ENCODE measurements around the gene AFDN. TPM values are rescaled to one million over a fixed set of nuclear protein-coding genes. Genes with fewer than 3 reads are reported as not detected.
"Not testable (repeated sequence)": the region's sequence is repeated elsewhere in the genome, so short reads cannot be mapped to it uniquely, and the experiment has no call there.

The AFDN gene
- polyA plus RNA-seq, 3 donors, result 139 to 164 (median 157) TPM

DNA sequence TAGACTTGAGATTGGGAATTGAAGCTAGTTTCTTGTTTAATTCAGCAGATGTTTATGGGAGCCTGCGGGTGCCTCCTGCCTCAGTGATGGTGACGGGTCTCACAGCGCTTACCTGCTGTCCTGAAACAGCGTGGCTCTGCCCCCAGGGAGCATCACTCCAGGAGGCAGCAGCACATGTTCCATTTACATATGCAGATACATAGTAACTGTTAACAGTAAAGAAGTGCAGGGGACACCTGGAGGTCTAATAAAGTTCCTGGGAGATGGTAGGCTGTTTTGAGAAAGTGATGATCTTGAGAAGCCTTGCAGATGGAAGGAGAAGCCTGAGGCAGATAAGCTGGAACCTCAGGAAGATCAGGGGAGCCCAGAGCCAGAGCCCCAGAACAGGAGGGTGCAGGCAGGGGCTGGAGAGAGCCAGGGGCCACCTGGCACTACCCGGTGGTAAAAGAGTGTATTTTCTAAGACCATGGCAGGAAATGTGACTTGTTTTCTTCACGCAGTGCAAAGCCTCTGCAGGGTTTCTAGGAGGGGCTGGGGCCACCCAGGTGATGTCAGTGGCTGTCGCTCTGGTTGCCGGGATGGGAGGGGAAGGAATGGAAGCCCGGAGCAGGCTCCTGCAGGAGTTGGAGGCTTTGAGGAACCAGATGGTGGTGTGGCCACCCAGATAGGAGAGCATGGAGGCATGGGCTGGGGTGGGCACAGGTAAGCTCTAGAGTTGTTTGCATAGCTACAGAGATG lies 146.6 kb downstream of the AFDN start:
- DNase-seq (ENCODE audit: low read depth in 3 of 3, low spot score in 2 of 3), result no peak

- no peak for DNase-seq (ENCODE audit: low read depth in 3 of 3, low spot score in 2 of 3)
Measured at GRCh38 chr6:167974640-167975344, 148.1 kb downstream of the AFDN start.

- no peak for DNase-seq (ENCODE audit: low read depth in 3 of 3, low spot score in 2 of 3)
Measured at GRCh38 chr6:167975458-167975857, 148.7 kb downstream of the AFDN start.

DNA sequence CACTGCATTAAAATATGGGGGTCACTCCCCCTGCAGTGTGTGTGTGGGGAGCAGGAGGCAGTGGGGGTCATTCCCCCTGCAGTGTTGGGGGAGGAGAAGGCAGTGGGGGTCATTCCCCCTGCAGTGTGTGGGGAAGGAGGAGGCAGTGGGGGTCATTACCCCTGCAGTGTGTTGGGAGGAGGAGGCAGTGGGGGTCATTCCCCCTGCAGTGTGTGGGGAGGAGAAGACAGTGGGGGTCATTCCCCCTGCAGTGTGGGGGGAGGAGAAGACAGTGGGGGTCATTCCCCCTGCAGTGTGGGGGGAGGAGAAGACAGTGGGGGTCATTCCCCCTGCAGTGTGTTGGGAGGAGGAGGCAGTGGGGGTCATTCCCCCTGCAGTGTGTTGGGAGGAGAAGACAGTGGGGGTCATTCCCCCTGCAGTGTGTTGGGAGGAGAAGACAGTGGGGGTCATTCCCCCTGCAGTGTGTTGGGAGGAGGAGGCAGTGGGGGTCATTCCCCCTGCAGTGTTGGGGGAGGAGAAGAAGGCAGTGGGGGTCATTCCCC lies 149.5 kb downstream of the AFDN start:
- DNase-seq (ENCODE audit: low read depth in 3 of 3, low spot score in 2 of 3), result not testable (repeated sequence)

DNA sequence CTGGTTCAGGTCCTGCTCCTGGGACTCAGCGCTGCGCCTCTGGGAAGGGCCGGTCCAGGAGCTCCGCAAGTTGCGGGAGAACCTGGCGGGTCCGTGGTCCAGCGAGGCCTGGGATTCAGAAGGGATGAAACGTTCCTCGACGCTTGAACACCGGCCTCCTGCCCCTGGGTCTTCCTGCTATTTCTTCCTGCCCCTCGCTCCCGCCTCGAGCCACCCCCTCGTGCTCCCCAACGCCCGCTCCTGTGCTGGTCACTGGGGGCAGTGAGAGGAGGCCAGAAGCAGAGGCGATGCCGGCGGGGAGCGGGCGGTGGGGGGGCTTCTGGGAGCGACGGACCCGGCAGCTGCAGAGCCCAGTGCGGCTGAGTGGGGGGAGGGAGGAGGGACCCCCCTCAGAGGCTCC lies 150.0 kb downstream of the AFDN start:
- DNase-seq (ENCODE audit: low read depth in 3 of 3, low spot score in 2 of 3), result no peak

DNA sequence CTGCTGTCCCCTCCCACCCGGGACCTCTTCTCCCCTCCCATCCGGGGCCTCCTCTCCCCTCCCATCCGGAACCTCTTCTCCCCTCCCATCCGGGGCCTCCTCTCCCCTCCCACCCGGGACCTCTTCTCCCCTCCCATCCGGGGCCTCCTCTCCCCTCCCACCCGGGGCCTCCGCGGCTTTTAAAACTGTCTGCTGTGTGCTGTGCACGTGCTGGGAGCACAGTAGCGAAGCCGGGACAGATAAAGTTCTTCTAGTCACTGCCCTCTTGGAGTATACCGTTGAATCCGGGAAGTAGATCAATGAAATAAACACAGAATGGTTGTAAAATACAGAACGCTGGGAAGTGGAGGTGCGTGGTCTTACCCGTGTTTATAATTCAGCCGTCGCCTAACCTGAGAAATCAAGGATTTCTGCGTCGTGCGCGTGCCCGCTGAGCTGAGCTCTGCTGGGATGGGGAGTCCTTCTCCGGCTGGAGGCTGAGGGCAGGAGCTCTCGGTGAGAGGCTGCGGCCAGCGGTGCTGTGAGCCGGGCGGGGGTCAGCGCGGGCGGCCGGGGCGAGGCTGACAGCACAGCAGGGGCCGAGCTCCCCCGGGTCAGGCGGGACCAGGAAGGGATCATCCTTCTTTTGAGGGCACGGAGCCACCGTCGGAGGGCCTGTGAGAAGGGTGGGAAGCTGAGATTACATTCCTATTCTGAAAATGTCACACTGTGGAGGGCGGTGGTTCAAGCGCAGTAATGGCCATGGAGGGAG lies 151.2 kb downstream of the AFDN start:
- no peak for DNase-seq (ENCODE audit: low read depth in 3 of 3, low spot score in 2 of 3)

GRCh38 chr6:167978607-167979006 lies 151.9 kb downstream of the AFDN start:
- DNase-seq (ENCODE audit: low read depth in 3 of 3, low spot score in 2 of 3), result no peak

- DNase-seq (ENCODE audit: low read depth in 3 of 3, low spot score in 2 of 3), result no peak
Measured at GRCh38 chr6:167979436-167980139, 152.9 kb downstream of the AFDN start.

DNA sequence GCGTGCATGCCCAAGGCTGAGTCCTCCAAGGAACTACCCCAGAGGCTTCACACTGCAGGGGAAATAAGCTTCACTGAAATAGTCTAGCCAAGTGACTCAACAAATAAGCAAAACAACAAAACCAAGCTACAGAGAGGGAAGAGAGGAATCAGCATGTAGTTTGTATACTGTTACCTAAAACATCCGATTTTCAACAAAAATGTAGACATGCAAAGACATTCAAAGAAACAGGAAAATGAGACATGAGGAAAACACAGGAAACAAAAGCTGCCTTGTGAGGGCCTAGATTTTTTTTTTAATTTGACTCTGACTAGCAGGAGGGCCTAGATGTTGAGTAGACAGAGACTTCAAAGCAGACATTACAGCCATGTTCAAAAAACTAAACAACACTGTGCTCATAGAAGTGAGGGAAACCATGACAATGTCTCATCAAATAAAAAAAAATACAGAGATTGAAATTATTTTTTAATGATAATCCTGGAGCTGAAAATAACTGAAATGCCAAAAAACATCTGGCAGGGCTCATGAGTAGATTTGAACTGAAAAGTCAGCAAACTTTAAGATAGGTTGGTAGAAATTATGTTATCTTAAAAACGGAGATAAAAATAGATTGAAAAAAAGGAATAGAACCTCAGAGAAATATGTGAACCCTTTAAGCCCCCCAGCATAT lies 154.3 kb downstream of the AFDN start:
- no peak for DNase-seq (ENCODE audit: low read depth in 3 of 3, low spot score in 2 of 3)

- no peak for DNase-seq (ENCODE audit: low read depth in 3 of 3, low spot score in 2 of 3)
Measured at GRCh38 chr6:167981916-167982462, 155.3 kb downstream of the AFDN start.

DNA sequence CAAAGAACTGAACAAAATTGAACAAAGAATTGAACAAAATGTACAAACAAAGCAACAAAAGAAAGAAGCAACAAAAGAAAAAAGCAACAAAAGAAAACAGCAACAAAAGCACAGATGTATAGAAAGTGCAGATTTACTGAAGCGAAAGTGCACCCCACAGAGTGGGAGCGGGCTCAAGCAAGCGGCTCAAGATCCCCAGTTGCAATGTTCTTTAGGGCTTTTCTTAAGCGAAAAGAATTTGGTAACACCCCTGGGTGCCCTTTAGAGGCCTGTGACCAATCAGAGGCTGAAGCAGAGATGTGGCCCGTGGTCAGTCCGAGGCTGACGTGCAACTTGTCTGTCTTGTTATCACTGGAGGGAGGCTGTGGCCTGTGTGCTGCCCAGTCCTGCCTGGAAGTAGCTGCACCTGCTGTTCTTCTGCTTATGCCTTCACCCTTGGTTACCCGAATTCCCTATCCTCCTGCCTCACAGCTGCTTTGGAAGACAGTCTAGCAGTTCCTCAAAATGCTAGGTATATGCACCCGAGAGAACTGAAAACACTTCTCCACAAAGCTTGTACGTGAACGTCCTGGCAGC lies 157.5 kb downstream of the AFDN start:
- no peak for DNase-seq (ENCODE audit: low read depth in 3 of 3, low spot score in 2 of 3)

DNA sequence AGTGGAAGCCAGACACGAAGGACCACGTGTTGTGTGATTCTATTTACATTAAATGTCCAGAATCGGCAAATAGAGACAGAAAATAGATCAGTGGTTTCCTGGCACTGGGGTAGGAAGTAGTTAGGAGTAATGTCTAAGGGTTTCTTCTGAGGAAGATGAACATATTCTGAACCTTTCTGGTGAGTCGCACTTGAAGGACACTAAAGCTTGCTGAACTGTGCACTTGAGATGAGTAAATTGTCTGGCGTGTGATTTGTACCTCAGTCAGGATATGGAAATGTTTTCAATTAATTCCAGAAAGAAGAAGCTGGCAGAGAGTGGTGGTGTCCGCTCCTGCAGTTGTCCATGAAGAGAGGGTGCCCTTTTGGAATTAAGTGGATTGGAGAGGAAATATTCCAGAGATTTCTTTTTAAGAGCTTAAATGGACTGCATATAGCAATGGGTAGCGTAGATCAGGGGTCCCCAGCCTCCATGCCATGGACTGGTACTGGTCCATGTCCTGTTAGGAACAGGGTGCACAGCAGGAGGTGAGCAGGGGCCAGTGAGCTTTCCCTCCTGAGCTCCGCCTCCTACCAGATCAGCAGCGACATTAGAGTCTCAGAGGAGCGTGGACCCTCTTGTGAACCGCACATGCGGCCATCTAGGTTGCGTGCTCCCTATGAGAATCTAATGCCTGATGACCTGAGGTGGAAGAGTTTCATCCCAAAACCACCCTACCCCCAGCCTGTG lies 158.3 kb downstream of the AFDN start:
- DNase-seq (ENCODE audit: low read depth in 3 of 3, low spot score in 2 of 3), result no peak

DNA sequence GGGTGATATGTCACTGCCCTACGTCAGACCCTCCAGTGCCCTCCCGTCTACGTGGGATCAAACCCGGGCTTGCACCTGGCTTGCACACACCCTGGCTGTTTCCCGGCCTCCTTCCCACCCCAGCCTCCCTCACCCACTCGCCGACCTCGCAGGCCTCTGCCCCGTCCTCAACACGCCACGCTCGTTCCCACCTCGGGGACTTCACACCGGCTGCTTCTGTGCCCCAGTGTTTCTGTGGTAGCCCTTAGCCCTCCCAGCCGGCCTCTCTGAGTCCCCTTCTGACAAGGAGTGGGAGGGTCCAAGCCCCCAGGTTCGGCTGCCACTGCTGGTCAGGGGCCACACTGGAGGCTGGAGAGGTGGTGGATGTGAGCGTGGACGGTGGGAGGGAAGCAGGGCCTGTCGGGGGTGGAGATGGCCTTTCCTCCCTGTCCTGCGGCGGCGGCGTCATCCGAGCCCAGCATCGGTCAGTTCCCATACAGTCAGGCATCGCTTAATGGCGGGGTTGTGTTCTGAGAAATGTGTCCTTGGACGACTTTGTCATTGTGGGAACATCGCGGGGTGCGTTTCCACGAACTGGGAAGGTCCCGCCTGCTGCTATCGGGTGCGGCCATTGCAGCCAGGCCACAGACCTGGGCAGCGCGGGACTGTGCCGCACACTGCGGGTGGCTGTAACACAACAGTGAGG lies 159.3 kb downstream of the AFDN start:
- DNase-seq (ENCODE audit: low read depth in 3 of 3, low spot score in 2 of 3), result no peak

GRCh38 chr6:167987396-167988153 lies 160.9 kb downstream of the AFDN start:
- no peak for DNase-seq (ENCODE audit: low read depth in 3 of 3, low spot score in 2 of 3)

DNA sequence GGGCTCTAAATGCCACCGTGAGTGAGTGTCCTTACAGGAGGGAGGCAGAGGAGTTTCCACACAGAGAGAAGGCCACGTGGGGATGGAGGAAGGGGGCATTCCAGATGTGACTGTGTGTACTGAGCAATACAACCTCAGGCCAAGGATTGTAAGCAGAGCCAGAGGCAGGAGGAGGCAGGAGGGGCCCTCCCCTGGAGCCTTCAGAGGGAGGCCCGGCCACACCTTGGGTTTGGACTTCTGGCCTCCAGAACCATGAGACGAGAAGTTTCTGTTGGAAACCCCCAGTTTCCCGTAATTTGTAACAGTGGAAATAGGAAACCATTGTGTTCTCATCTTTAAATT lies 161.4 kb downstream of the AFDN start:
- no peak for DNase-seq (ENCODE audit: low read depth in 3 of 3, low spot score in 2 of 3)

DNA sequence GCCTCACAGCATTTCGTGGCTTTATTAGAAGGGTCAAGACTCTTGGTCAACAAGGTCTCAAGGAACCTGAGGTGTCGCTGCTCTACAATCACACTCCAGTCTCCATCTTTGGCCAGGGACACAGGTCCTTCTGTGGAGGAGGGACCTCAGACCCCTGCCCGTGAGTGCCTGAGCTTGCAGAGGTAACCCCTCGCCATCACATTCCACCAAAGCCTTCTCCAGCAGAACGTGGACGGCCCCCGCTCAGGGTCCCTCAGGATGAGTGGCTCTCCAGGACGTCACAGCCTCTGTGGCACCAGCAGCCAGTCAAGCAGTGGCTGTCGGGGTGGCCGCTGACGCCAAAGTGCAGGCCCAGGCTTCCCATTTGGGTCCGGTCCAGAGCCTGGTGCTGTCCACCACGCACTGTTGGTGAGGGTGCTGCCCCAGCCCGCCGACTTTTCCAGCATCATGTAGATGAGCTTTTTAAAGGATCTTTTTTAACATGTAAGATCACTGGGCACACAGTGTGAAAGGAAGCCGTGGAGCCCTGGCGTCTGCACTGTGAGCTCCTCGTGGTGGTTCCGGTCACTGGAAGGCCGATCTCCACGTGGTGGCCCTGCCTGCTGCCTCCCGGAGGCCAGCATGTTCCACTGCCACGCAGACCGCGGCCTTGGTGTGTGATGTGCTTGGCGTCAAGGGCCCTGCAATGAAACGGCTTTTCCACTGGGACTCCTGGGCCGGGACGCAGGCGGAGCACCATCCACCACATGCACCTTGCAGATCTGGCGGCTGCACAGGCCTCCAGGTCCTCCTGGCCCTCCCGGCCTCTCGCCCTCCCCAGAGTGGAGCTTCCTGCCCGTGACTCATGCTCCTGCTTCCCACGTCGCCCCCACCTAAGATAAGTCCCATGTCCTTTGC lies 162.5 kb downstream of the AFDN start:
- DNase-seq (ENCODE audit: low read depth in 3 of 3, low spot score in 2 of 3), result no peak

Data from right renal cortex interstitium (tissue), 3 donors.